IPS-15b (cell line): Measurements from ENCODE around the gene CTNNBIP1.

Source experiments
- H3K27me3 ChIP-seq: one replicate; pipeline ENCODE4 v1.6.1; 2013; ENCODE audit warnings: low read length; ENCODE audit not compliant: control insufficient read depth, insufficient read depth
- H3K36me3 ChIP-seq: one replicate; pipeline ENCODE4 v1.6.1; 2013; ENCODE audit warnings: low read length; ENCODE audit not compliant: control insufficient read depth, insufficient read depth
- H3K4me1 ChIP-seq: one replicate; pipeline ENCODE4 v1.6.1; 2013; ENCODE audit warnings: mild to moderate bottlenecking, low read length; ENCODE audit not compliant: control insufficient read depth, insufficient read depth
- H3K4me3 ChIP-seq: one replicate; pipeline ENCODE4 v1.5.1; 2013; ENCODE audit warnings: low read depth, low read length
- H3K9ac ChIP-seq: one replicate; pipeline ENCODE4 v1.6.1; 2013; ENCODE audit warnings: low read depth, mild to moderate bottlenecking, low read length
- H3K9me3 ChIP-seq: one replicate; pipeline ENCODE4 v1.6.1; 2013; ENCODE audit warnings: mild to moderate bottlenecking, low read length; ENCODE audit not compliant: control insufficient read depth, insufficient read depth

The CTNNBIP1 gene

GRCh38 chr1:9836632-9836960 lies 73.5 kb downstream of the CTNNBIP1 start:
- no peaks in the 10 kb centered on the region for H3K36me3 ChIP-seq
- H3K4me3 ChIP-seq: no peak overlapping the region
- H3K9ac ChIP-seq: no peak overlapping the region
- H3K4me1 ChIP-seq: peaks cover 5% of the 10 kb centered on the region
- no peaks in the 10 kb centered on the region for H3K9me3 ChIP-seq
- H3K27me3 ChIP-seq: no peaks in the 10 kb centered on the region

GRCh38 chr1:9835758-9836631 lies 74.1 kb downstream of the CTNNBIP1 start:
- peak overlapping the region; percentile 13 for H3K9ac ChIP-seq
- peaks cover 5% of the 10 kb centered on the region for H3K4me1 ChIP-seq
- H3K36me3 ChIP-seq: no peaks in the 10 kb centered on the region
- H3K9me3 ChIP-seq: no peaks in the 10 kb centered on the region
- no peak overlapping the region for H3K4me3 ChIP-seq
- no peaks in the 10 kb centered on the region for H3K27me3 ChIP-seq

- H3K4me3 ChIP-seq: no peak overlapping the region
- H3K9ac ChIP-seq: peak overlapping the region; percentile 2
- no peaks in the 10 kb centered on the region for H3K27me3 ChIP-seq
- H3K36me3 ChIP-seq: no peaks in the 10 kb centered on the region
- peaks cover 5% of the 10 kb centered on the region for H3K4me1 ChIP-seq
- no peaks in the 10 kb centered on the region for H3K9me3 ChIP-seq
These were observed 74.7 kb downstream of the CTNNBIP1 start for GRCh38 chr1:9835404-9835757.

- no peaks in the 10 kb centered on the region for H3K9me3 ChIP-seq
- H3K4me3 ChIP-seq: no peak overlapping the region
- H3K4me1 ChIP-seq: peaks cover 5% of the 10 kb centered on the region
- no peaks in the 10 kb centered on the region for H3K36me3 ChIP-seq
- no peak overlapping the region for H3K9ac ChIP-seq
- H3K27me3 ChIP-seq: no peaks in the 10 kb centered on the region
These were observed 76.4 kb downstream of the CTNNBIP1 start for GRCh38 chr1:9833632-9834031.

GRCh38 chr1:9827558-9828185 lies 82.4 kb downstream of the CTNNBIP1 start:
- Histone ChIP-seq H3K9me3 (no peaks in the 10 kb centered on the region), H3K4me3 (no peak overlapping the region), H3K36me3 (no peaks in the 10 kb centered on the region), H3K9ac (no peak overlapping the region), H3K4me1 (peaks cover 9% of the 10 kb centered on the region), H3K27me3 (peaks cover 13% of the 10 kb centered on the region)

- Histone ChIP-seq H3K36me3 (no peaks in the 10 kb centered on the region), H3K27me3 (peaks cover 13% of the 10 kb centered on the region), H3K4me3 (no peak overlapping the region), H3K9me3 (no peaks in the 10 kb centered on the region), H3K9ac (no peak overlapping the region), H3K4me1 (peaks cover 12% of the 10 kb centered on the region)
These were observed 83.5 kb downstream of the CTNNBIP1 start for GRCh38 chr1:9826616-9827015.

GRCh38 chr1:9826087-9826486 lies 84.0 kb downstream of the CTNNBIP1 start:
- Histone ChIP-seq H3K36me3 (no peaks in the 10 kb centered on the region), H3K4me1 (peaks cover 14% of the 10 kb centered on the region)

GRCh38 chr1:9825093-9826074 lies 84.7 kb downstream of the CTNNBIP1 start:
- H3K4me3 ChIP-seq: peak overlapping the region; percentile 71
- H3K9me3 ChIP-seq: no peaks in the 10 kb centered on the region
- no peaks in the 10 kb centered on the region for H3K36me3 ChIP-seq
- H3K4me1 ChIP-seq: peaks cover 16% of the 10 kb centered on the region
- peaks cover 13% of the 10 kb centered on the region for H3K27me3 ChIP-seq
- H3K9ac ChIP-seq: no peak overlapping the region

More at GRCh38 chr1:9826087-9826486, 84.0 kb downstream of the CTNNBIP1 start:
- no peaks in the 10 kb centered on the region for H3K9me3 ChIP-seq
- H3K9ac ChIP-seq: no peak overlapping the region
- H3K4me3 ChIP-seq: no peak overlapping the region
- peaks cover 13% of the 10 kb centered on the region for H3K27me3 ChIP-seq

GRCh38 chr1:9824702-9825089 lies 85.4 kb downstream of the CTNNBIP1 start:
- Histone ChIP-seq H3K4me1 (peaks cover 16% of the 10 kb centered on the region), H3K27me3 (peaks cover 13% of the 10 kb centered on the region), H3K9me3 (no peaks in the 10 kb centered on the region), H3K4me3 (peak overlapping the region; percentile 71), H3K36me3 (no peaks in the 10 kb centered on the region), H3K9ac (no peak overlapping the region)

- Histone ChIP-seq H3K4me3 (peak within 1 kb of the TSS; percentile 96), H3K4me1 (peaks cover 16% of the 10 kb centered on the region), H3K36me3 (no peaks in the 10 kb centered on the region), H3K9me3 (no peaks in the 10 kb centered on the region), H3K9ac (peak within 1 kb of the TSS; percentile 79), H3K27me3 (peaks cover 13% of the 10 kb centered on the region)
These were observed 85.9 kb downstream of the CTNNBIP1 start, which contains the start of gene CLSTN1 for GRCh38 chr1:9823943-9824701. Gene CLSTN1 (minus strand): TSS chr1:9823965. CDS start chr1:9823733, 232 bp downstream.

- H3K9me3 ChIP-seq: no peaks in the 10 kb centered on the region
- peaks cover 16% of the 10 kb centered on the region for H3K4me1 ChIP-seq
- H3K9ac ChIP-seq: no peak overlapping the region
- peaks cover 13% of the 10 kb centered on the region for H3K27me3 ChIP-seq
- peak overlapping the region; percentile 96 for H3K4me3 ChIP-seq
- H3K36me3 ChIP-seq: no peaks in the 10 kb centered on the region
These were observed 86.5 kb downstream of the CTNNBIP1 start for GRCh38 chr1:9823693-9823942.
